ENCODE measurements around the gene DOHH.

GRCh38 chr19:3532154-3532786 is 31.8 kb upstream of the DOHH start:
- TF ChIP-seq POLR2A (IDR thresholded peaks at IDR 0.05) (no peak), CTCF (IDR thresholded peaks at IDR 0.05) (no peak), POLR2AphosphoS5 (IDR thresholded peaks at IDR 0.05) (no peak)

Measured in prostate gland (tissue), 2 donors.